Stimulated activated memory B cell treated with anti-CD40 and anti-IgM and Interleukin-4, amounts not matched to agents 10 μg/mL and 1 μg/mL and 100 μg/mL, for 72 hours (primary cell): Measurements from ENCODE around the gene TRPV2.
A peak's percentile ranks its signal among the peaks of the same experiment; 100 is the strongest.
"Not testable (repeated sequence)": the region's sequence is repeated elsewhere in the genome, so short reads cannot be mapped to it uniquely, and the experiment has no call there.

ENCODE experiments used
- ATAC-seq: fragments of 150-1000 bp; cut with Tn5 transposase; 2 replicates; pipeline ENCODE4 v1.10.0; 2021
- H3K27ac Mint-ChIP-seq: one replicate; pipeline ENCODE4 v1.8.0; 2022; ENCODE audit warnings: mild to moderate bottlenecking, mixed read lengths
- H3K27me3 Mint-ChIP-seq: one replicate; pipeline ENCODE4 v1.8.0; 2022; ENCODE audit warnings: mixed read lengths
- H3K36me3 Mint-ChIP-seq: one replicate; pipeline ENCODE4 v1.8.0; 2022; ENCODE audit warnings: mixed read lengths
- H3K4me1 Mint-ChIP-seq: one replicate; pipeline ENCODE4 v1.8.0; 2022; ENCODE audit warnings: mixed read lengths
- H3K4me3 Mint-ChIP-seq: one replicate; pipeline ENCODE4 v1.8.0; 2022; ENCODE audit warnings: mild to moderate bottlenecking, moderate library complexity, mixed read lengths
- H3K9me3 Mint-ChIP-seq: one replicate; pipeline ENCODE4 v1.8.0; 2022; ENCODE audit warnings: mixed read lengths

The TRPV2 gene

GRCh38 chr17:16392491-16392890 lies 22.9 kb upstream of the TRPV2 start:
- H3K36me3 Mint-ChIP-seq, ATAC-seq, H3K4me3 Mint-ChIP-seq, H3K4me1 Mint-ChIP-seq, H3K9me3 Mint-ChIP-seq, H3K27ac Mint-ChIP-seq, H3K27me3 Mint-ChIP-seq: not testable (repeated sequence)

- ATAC-seq, H3K36me3 Mint-ChIP-seq, H3K27me3 Mint-ChIP-seq, H3K9me3 Mint-ChIP-seq, H3K4me3 Mint-ChIP-seq: not testable (repeated sequence)
- H3K4me1 Mint-ChIP-seq: peaks cover 18% of the 10 kb centered on the region
- H3K27ac Mint-ChIP-seq: peak overlapping the region; percentile 13
These were observed 19.5 kb upstream of the TRPV2 start for GRCh38 chr17:16395887-16396286.

GRCh38 chr17:16396693-16397092 lies 18.7 kb upstream of the TRPV2 start:
- H3K27ac Mint-ChIP-seq: peak overlapping the region; percentile 13

GRCh38 chr17:16398270-16399267 lies 16.8 kb upstream of the TRPV2 start:
- no peaks in the 10 kb centered on the region for H3K27me3 Mint-ChIP-seq
- H3K36me3 Mint-ChIP-seq: no peaks in the 10 kb centered on the region
- ATAC-seq: peak; percentile 94
- H3K9me3 Mint-ChIP-seq: no peaks in the 10 kb centered on the region
- peak overlapping the region; percentile 14 for H3K4me3 Mint-ChIP-seq
- peaks cover 18% of the 10 kb centered on the region for H3K4me1 Mint-ChIP-seq
- H3K27ac Mint-ChIP-seq: peak overlapping the region; percentile 85

More at GRCh38 chr17:16396693-16397092, 18.7 kb upstream of the TRPV2 start:
- not testable (repeated sequence) for ATAC-seq, H3K4me3 Mint-ChIP-seq, H3K27me3 Mint-ChIP-seq, H3K36me3 Mint-ChIP-seq, H3K9me3 Mint-ChIP-seq
- peaks cover 18% of the 10 kb centered on the region for H3K4me1 Mint-ChIP-seq

GRCh38 chr17:16403847-16404246 lies 11.5 kb upstream of the TRPV2 start:
- not testable (repeated sequence) for H3K27ac Mint-ChIP-seq, ATAC-seq, H3K36me3 Mint-ChIP-seq, H3K9me3 Mint-ChIP-seq, H3K4me3 Mint-ChIP-seq
- peaks cover 26% of the 10 kb centered on the region for H3K4me1 Mint-ChIP-seq
- H3K27me3 Mint-ChIP-seq: peaks cover 31% of the 10 kb centered on the region

- peaks cover 31% of the 10 kb centered on the region for H3K27me3 Mint-ChIP-seq
- H3K4me3 Mint-ChIP-seq: peak overlapping the region; percentile 75
- no peaks in the 10 kb centered on the region for H3K9me3 Mint-ChIP-seq
- ATAC-seq: no peak
- no peaks in the 10 kb centered on the region for H3K36me3 Mint-ChIP-seq
- H3K27ac Mint-ChIP-seq: no peak overlapping the region
- peaks cover 24% of the 10 kb centered on the region for H3K4me1 Mint-ChIP-seq
These were observed 8.4 kb upstream of the TRPV2 start for GRCh38 chr17:16406742-16407674.

- H3K4me3 Mint-ChIP-seq: peak overlapping the region; percentile 38
These were observed 7.3 kb upstream of the TRPV2 start for GRCh38 chr17:16407911-16408588.

GRCh38 chr17:16417399-16417798 lies 2.0 kb downstream of the TRPV2 start:
- H3K4me3 Mint-ChIP-seq: peak overlapping the region; percentile 95

More at GRCh38 chr17:16407911-16408588, 7.3 kb upstream of the TRPV2 start:
- ATAC-seq: peak; percentile 96
- Mint-ChIP-seq H3K4me1 (peaks cover 24% of the 10 kb centered on the region), H3K27ac (peak overlapping the region; percentile 48), H3K27me3 (peaks cover 31% of the 10 kb centered on the region), H3K36me3 (peaks cover 3% of the 10 kb centered on the region), H3K9me3 (no peaks in the 10 kb centered on the region)

GRCh38 chr17:16417896-16418684 lies 2.7 kb downstream of the TRPV2 start:
- peak overlapping the region; percentile 95 for H3K27ac Mint-ChIP-seq
- peaks cover 46% of the 10 kb centered on the region for H3K36me3 Mint-ChIP-seq
- peak overlapping the region; percentile 55 for H3K4me3 Mint-ChIP-seq
- H3K9me3 Mint-ChIP-seq: no peaks in the 10 kb centered on the region
- H3K27me3 Mint-ChIP-seq: no peaks in the 10 kb centered on the region
- no peak for ATAC-seq
- H3K4me1 Mint-ChIP-seq: peaks cover 61% of the 10 kb centered on the region

More at GRCh38 chr17:16417399-16417798, 2.0 kb downstream of the TRPV2 start:
- peaks cover 61% of the 10 kb centered on the region for H3K4me1 Mint-ChIP-seq
- no peaks in the 10 kb centered on the region for H3K9me3 Mint-ChIP-seq
- ATAC-seq: no peak
- H3K36me3 Mint-ChIP-seq: peaks cover 43% of the 10 kb centered on the region
- peak overlapping the region; percentile 95 for H3K27ac Mint-ChIP-seq
- no peaks in the 10 kb centered on the region for H3K27me3 Mint-ChIP-seq

- Mint-ChIP-seq H3K9me3 (no peaks in the 10 kb centered on the region), H3K4me1 (peaks cover 61% of the 10 kb centered on the region), H3K4me3 (peak overlapping the region; percentile 55), H3K27ac (peak overlapping the region; percentile 95), H3K27me3 (no peaks in the 10 kb centered on the region), H3K36me3 (peaks cover 50% of the 10 kb centered on the region)
- no peak for ATAC-seq
These were observed 3.3 kb downstream of the TRPV2 start for GRCh38 chr17:16418685-16419068.

- Mint-ChIP-seq H3K4me3 (peak overlapping the region; percentile 55), H3K27ac (peak overlapping the region; percentile 95), H3K4me1 (peaks cover 57% of the 10 kb centered on the region), H3K9me3 (no peaks in the 10 kb centered on the region), H3K27me3 (no peaks in the 10 kb centered on the region), H3K36me3 (peaks cover 50% of the 10 kb centered on the region)
- peak; percentile 69 for ATAC-seq
These were observed 3.9 kb downstream of the TRPV2 start for GRCh38 chr17:16419074-16419928.

- H3K4me1 Mint-ChIP-seq: peaks cover 51% of the 10 kb centered on the region
- peak overlapping the region; percentile 95 for H3K27ac Mint-ChIP-seq
- no peaks in the 10 kb centered on the region for H3K27me3 Mint-ChIP-seq
- H3K4me3 Mint-ChIP-seq: peak overlapping the region; percentile 9
- peaks cover 50% of the 10 kb centered on the region for H3K36me3 Mint-ChIP-seq
- no peaks in the 10 kb centered on the region for H3K9me3 Mint-ChIP-seq
- no peak for ATAC-seq
These were observed 4.5 kb downstream of the TRPV2 start for GRCh38 chr17:16419929-16420271.

- Mint-ChIP-seq H3K27ac (no peak overlapping the region), H3K36me3 (peaks cover 58% of the 10 kb centered on the region), H3K9me3 (no peaks in the 10 kb centered on the region), H3K4me1 (peaks cover 34% of the 10 kb centered on the region), H3K27me3 (no peaks in the 10 kb centered on the region), H3K4me3 (no peak overlapping the region)
- ATAC-seq: no peak
These were observed 7.0 kb downstream of the TRPV2 start for GRCh38 chr17:16422416-16422815.
